Measurements from ENCODE around the gene ZNF558. TPM values are rescaled to one million over a fixed set of nuclear protein-coding genes. Genes with fewer than 3 reads are reported as not detected.

ZNF558 gene
- total RNA-seq, 2 donors from 2014 or later, result 13.2 to 22.4 TPM

DNA sequence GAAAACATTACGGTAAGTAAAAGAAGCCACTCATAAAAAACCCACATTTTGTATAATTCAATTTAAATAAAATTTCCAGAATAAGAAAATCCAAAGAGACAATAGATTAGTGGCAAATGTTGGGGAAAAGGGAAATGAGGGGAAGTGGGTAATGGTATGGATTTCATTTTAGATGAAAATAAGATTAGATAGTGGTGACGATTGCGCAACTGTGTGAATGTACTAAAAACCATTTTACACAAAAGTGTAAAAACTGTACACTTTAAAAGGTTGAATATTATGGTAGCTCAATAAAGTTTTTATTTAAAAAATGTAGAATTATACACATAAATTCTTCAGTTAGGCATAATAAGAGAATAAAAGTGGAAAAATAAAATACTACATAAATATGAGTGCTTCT, 3.8 kb upstream of the ZNF558 start:
- no peak for DNase-seq
- Histone ChIP-seq H3K27ac (no peak overlapping the region), H3K4me3 (no peak overlapping the region), H3K4me1 (peaks cover 6% of the 10 kb centered on the region), H3K36me3 (replicated peaks in 1 of 2; ENCODE audit: insufficient read depth in 1 of 2, low read depth in 2 of 2) (no peaks in the 10 kb centered on the region), H3K27me3 (no peaks in the 10 kb centered on the region), H3K9me3 (no peaks in the 10 kb centered on the region)
- no peak for ATAC-seq
- intact Hi-C loops (cut with DNase I), result no loop called here
- no peak for TF ChIP-seq POLR2A (IDR thresholded peaks at IDR 0.05)
- TF ChIP-seq, protein P1, sequence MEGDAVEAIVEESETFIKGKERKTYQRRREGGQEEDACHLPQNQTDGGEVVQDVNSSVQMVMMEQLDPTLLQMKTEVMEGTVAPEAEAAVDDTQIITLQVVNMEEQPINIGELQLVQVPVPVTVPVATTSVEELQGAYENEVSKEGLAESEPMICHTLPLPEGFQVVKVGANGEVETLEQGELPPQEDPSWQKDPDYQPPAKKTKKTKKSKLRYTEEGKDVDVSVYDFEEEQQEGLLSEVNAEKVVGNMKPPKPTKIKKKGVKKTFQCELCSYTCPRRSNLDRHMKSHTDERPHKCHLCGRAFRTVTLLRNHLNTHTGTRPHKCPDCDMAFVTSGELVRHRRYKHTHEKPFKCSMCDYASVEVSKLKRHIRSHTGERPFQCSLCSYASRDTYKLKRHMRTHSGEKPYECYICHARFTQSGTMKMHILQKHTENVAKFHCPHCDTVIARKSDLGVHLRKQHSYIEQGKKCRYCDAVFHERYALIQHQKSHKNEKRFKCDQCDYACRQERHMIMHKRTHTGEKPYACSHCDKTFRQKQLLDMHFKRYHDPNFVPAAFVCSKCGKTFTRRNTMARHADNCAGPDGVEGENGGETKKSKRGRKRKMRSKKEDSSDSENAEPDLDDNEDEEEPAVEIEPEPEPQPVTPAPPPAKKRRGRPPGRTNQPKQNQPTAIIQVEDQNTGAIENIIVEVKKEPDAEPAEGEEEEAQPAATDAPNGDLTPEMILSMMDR (IDR thresholded peaks at IDR 0.05), result no peak
- WGBS, 2 donors, result 78 to 80% methylated on average over 3 of the region's 3 CpGs

DNA sequence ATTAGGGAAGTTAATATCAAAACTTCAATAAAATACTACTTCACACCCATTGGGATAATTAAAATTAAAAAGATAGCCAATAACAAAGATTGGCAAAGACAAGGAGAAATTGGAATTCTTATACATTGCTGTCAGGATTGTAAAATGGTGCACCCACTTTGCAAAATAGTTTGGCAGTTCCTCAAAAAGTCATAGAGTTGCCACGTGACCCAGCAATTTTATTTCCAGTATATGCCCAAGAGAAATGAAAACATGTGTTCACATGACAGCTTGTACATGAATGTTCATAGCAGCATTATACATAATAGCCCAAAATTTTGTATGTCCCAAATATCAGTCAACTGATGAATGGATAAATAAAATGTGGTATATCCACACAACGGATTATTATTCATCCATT, 3.3 kb upstream of the ZNF558 start:
- H3K27ac ChIP-seq, result no peak overlapping the region
- 32 to 40% methylated on average over 2 of the region's 2 CpGs for WGBS, 2 donors
- intact Hi-C loops (cut with DNase I), result no loop called here
- DNase-seq (no peak), ATAC-seq (no peak)
- H3K4me1 ChIP-seq, result peaks cover 6% of the 10 kb centered on the region
- no peaks in the 10 kb centered on the region for H3K36me3 ChIP-seq (replicated peaks in 1 of 2; ENCODE audit: insufficient read depth in 1 of 2, low read depth in 2 of 2)
- no peaks in the 10 kb centered on the region for H3K9me3 ChIP-seq
- no peaks in the 10 kb centered on the region for H3K27me3 ChIP-seq
- H3K4me3 ChIP-seq, result no peak overlapping the region
- TF ChIP-seq, protein P1 (IDR thresholded peaks at IDR 0.05), result no peak
- TF ChIP-seq POLR2A (IDR thresholded peaks at IDR 0.05), result no peak

DNA sequence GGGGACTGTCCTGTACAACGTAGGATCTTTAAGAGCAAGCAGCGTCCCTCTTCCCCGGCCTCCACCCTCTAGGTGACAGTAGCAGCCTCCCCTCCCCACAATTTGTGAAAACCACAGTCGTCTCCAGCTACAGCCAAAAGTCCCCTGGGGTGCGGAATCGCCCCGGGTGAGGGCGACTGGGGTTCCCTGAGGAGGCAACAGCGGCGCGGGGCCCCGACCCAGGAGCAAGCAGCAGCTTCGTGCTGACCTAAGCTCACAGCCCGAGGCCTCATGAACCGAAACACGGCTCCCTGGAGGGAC, 322 bp downstream of the ZNF558 start:
- intact Hi-C loops (cut with DNase I), result no loop called here
- ATAC-seq (peak; percentile 9), DNase-seq (no peak)
- Histone ChIP-seq H3K27ac (peak overlapping the region; percentile 74 to 97 (median 92)), H3K36me3 (replicated peaks in 1 of 2; ENCODE audit: insufficient read depth in 1 of 2, low read depth in 2 of 2) (no peaks in the 10 kb centered on the region), H3K4me1 (peaks cover 6% of the 10 kb centered on the region), H3K27me3 (no peaks in the 10 kb centered on the region), H3K4me3 (peak overlapping the region; percentile 56 to 65), H3K9me3 (no peaks in the 10 kb centered on the region)
- TF ChIP-seq, protein P1 (IDR thresholded peaks at IDR 0.05), result no peak
- no peak for TF ChIP-seq POLR2A (IDR thresholded peaks at IDR 0.05)
- 0 to 1% methylated on average over 3 to 16 of the region's 16 CpGs for WGBS, 2 donors

DNA sequence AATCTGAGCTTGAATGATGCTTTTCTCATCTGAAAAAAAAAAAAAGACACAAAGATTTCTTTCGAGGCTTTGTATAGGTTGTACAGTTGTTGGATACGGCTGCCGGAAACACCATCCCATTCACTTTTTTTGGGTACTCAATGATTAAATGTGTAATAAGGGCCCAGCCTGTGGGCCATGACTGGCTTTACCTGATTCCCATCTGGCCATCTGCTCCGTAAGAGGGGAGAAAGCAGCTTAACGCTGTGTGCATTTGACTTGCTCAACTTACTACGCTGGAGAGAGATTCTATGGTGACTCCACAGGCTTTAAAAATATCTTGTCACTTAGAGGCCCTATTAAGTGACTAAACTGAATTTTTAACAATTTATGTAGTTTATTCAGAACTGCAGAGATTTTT, 731 bp downstream of the ZNF558 start:
- no peak for TF ChIP-seq POLR2A (IDR thresholded peaks at IDR 0.05)
- TF ChIP-seq, protein P1 (IDR thresholded peaks at IDR 0.05), result no peak
- H3K9me3 ChIP-seq, result no peaks in the 10 kb centered on the region
- H3K36me3 ChIP-seq (replicated peaks in 1 of 2; ENCODE audit: insufficient read depth in 1 of 2, low read depth in 2 of 2), result no peaks in the 10 kb centered on the region
- no peak for ATAC-seq
- peaks cover 6% of the 10 kb centered on the region for H3K4me1 ChIP-seq
- peak overlapping the region in 3 of 4 donors; percentile 74 to 97 (median 94) for H3K27ac ChIP-seq
- intact Hi-C loops (cut with DNase I), result no loop called here
- 39 to 50% methylated on average over 6 of the region's 6 CpGs for WGBS, 2 donors
- peak overlapping the region in 1 of 2 donors; percentile 56 for H3K4me3 ChIP-seq
- DNase-seq, result no peak
- H3K27me3 ChIP-seq, result no peaks in the 10 kb centered on the region

DNA sequence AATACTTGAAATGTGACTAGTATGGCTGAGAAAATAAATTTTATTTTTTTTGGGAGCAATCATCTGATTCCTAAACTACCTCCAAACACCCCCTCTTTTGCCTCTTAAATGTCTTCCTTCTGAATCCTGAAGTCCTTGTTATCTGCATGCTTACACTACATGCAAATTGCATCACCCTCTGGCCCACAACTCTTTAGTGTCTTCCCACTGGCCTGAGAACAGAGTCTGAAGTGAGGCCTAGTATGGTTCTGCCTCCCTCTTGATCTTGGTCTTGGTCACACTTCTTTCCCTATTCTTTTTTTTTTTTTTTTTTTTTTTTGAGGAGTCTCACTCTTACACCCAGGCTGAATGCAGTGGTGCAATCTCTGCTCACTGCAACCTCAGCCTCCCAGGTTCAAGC, 4.8 kb downstream of the ZNF558 start:
- Histone ChIP-seq H3K4me1 (peaks cover 6% of the 10 kb centered on the region), H3K9me3 (no peaks in the 10 kb centered on the region), H3K36me3 (replicated peaks in 1 of 2; ENCODE audit: insufficient read depth in 1 of 2, low read depth in 2 of 2) (peaks cover 3 to 13% of the 10 kb centered on the region in 2 donors), H3K4me3 (no peak overlapping the region), H3K27ac (no peak overlapping the region), H3K27me3 (no peaks in the 10 kb centered on the region)
- ATAC-seq, result no peak
- TF ChIP-seq, protein P1 (IDR thresholded peaks at IDR 0.05), result no peak
- no peak for TF ChIP-seq POLR2A (IDR thresholded peaks at IDR 0.05)
- no peak for DNase-seq
- intact Hi-C loops (cut with DNase I), result no loop called here
